Measurements from ENCODE around the gene DPF3.

GRCh38 chr14:72898448-72898847 is 4.5 kb upstream of the DPF3 start:
- no peak for TF ChIP-seq POLR2A (IDR thresholded peaks at IDR 0.05)
- TF ChIP-seq CTCF (IDR thresholded peaks at IDR 0.05 in 4 of 5, conservative IDR thresholded peaks at IDR 0.05 in 1 of 5), result no peak

Measured in gastrocnemius medialis (tissue), 4 donors.